Left ventricle myocardium superior (tissue), 1 donor: ENCODE measurements around the gene TRIM47. TPM values are rescaled to one million over a fixed set of nuclear protein-coding genes. Genes with fewer than 3 reads are reported as not detected.
A peak's percentile ranks its signal among the peaks of the same experiment; 100 is the strongest.

Source experiments
- ATAC-seq: fragments of 200-7000 bp; cut with Tn5 transposase; one replicate; pipeline ENCODE4 v1.9.1; 2020; ENCODE audit warnings: mild to moderate bottlenecking, moderate library complexity
- DNase-seq: peaks from one replicate; pipeline ENCODE4 v3.0.0-alpha.2; 2020
- intact Hi-C: fragments of 100-400 bp; cut with micrococcal nuclease; formaldehyde crosslinking; loops from one replicate; pipeline ENCODE4 v1.11.0; 2022
- long read RNA-seq: library from polyadenylated mRNA; unstranded; transcript quantifications from one replicate; pipeline ENCODE4 v2.0.0, GENCODE V29; 2021
- total RNA-seq: library from RNA; stranded (reverse); fragmentation: NEBNext Ultra II Directional; extraction: Animal tissue kit (Norgen Biotek cat#: 25700); gene quantifications from one replicate; pipeline ENCODE4 v1.2.1, GENCODE V29; 2021
- donor health status: DM: no; HTN: yes; CAD: no; lungs with severe emphysema.

Gene TRIM47
- 24.4 TPM for total RNA-seq
- long read RNA-seq, transcript TRIM47-204 (6 exons, 1,907 nt) = minor isoform, 11 of 80 reads
- long read RNA-seq, transcript TRIM47-201 (6 exons, 2,266 nt) = major isoform, 50 of 80 reads
- long read RNA-seq, partial matches to known transcripts = 6 of 80 reads
- long read RNA-seq, other reads (novel, unspliced or antisense) = 12 of 80 reads

DNA sequence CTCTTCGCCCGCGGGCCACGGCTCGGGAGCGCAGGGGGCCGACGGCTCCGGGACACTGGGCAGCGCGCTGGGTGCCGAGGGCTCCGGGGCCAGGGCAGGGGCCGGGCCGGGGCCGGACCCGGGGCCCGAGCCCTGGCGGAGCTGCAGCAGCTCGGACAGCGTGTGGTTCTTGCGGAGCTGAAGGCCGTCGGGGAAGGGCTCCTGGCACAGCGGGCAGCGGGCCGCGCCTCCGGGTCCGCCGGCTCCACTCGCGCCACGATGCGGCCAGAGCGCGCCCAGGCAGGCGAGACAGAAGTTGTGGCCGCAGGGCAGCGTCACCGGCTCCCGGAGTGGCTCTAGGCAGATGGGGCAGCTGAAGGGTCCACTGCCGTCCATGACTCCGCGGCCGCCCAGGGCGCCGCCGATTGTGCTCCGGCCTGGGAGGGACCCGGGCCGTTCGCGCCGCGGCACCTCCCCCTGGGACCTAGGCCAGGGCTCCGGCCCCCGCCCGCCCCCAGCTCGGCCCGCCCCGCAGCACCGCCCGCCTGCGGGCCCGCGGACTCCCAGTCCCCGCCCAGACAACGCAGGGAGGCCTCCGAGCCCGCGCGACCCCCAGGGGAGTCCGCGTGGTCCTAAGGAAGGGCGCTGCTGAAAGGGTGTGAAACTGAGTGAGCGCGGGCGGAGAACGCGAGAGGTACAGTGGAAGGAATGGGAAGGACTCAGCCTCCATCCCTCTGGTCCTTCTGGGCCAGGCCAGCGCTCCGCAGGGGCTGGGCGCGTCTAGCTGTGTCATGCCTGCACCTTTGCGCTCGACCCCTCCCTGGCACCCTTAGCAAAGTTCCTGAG lies at the start of gene TRIM47:
Gene TRIM47, minus strand, starts transcription at position 408 of the 825 bp plus-strand sequence. Its CDS starts 33 bp downstream, at position 375.
- peak; percentile 62 for ATAC-seq
- DNase-seq = peak; percentile 89
- intact Hi-C loops = no loop called here

GRCh38 chr17:75927286-75927922 lies 49.0 kb upstream of the TRIM47 start:
- ATAC-seq = peak; percentile 46
- no peak for DNase-seq

DNA sequence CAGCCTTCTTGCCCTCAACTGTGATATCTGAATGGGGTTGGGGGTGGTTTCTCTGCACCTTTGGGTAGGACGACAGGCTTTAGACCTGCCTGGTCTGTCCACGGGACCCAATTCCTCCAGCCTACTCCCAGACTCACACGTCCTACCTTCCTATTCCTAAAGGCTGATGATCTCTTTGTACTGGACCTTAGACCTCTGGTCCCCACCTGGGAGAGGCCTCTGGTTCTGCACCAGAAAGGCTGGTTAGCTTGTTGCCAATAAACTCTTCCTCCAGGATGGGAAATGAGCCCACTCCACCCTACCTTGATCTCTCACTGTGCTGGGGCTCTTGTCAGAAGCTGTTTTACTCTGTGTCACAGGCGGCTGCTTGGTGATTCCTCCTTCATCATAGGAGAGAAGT lies 48.1 kb upstream of the TRIM47 start:
- DNase-seq = no peak
- intact Hi-C loops = no loop called here
- ATAC-seq = no peak

More at GRCh38 chr17:75927286-75927922, 49.0 kb upstream of the TRIM47 start:
- intact Hi-C loops = no loop called here

DNA sequence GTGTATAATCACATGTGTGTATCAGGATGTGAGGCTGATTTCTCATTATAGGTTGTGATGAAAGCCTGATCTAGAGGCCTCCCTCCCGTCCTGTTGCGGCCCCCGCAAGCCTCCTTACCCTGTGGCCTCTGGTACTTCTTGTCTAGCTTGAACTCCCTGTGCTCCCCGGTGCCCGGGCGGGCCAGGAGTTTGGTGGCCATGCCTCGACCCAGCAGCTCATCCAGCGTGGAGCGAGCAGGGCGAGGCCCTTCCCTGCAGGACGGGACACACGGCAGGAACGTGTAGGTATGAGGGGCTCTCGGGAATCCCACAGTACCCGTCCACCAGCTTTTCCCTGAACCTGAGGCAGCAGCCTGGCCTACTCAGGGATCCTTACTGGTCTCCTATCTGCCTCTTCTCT lies 47.5 kb upstream of the TRIM47 start:
- no peak for DNase-seq
- intact Hi-C loops = no loop called here
- ATAC-seq = no peak

GRCh38 chr17:75925103-75925502 lies 46.7 kb upstream of the TRIM47 start:
- intact Hi-C loops = no loop called here
- no peak for ATAC-seq
- no peak for DNase-seq

GRCh38 chr17:75922963-75923874 lies 44.8 kb upstream of the TRIM47 start:
- no peak for DNase-seq
- ATAC-seq = no peak
- intact Hi-C loops = no loop called here

DNA sequence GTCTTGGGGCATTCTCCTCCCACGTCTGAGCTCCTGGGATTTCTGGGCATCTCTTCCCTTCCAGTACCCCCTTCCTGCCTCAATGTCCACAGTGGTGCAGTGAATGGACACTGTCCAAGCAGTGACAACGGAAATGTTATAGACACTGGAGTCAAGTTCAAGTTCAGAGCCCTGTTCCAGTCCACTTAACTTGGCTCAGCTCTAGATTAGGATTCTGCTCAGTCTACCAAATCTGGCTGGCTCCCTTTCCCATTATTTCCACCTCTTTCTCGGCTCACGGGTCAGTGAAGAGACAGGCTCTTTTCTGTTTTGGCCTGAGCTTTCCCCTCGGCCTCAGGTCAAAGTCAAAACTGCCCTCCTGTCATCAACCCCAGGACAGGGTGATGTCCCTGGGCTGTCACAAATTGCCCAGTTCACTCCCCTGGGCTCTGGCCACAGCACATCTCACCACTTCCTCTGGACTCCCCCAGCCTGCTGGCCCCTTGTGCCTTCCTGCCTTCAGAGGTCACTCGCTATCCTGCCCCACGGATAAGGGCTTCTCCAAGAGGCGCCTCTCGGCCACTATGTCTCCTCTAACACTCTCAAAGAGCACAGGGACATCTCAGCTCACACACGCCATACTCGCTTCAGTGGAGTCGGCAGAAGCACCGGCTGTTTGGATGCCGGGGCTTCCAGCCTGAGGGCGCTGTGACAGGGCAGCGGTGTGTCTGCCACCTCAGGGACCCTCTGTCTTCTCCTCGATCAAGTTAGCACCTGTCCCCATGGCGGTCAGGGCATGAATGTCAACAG lies 44.0 kb upstream of the TRIM47 start:
- no peak for DNase-seq
- intact Hi-C loops = no loop called here
- no peak for ATAC-seq

- DNase-seq = no peak
- intact Hi-C loops = no loop called here
- no peak for ATAC-seq
Measured at GRCh38 chr17:75921596-75921995, 43.2 kb upstream of the TRIM47 start.

- peak; percentile 33 for DNase-seq
- intact Hi-C loops = no loop called here
- ATAC-seq = no peak
Measured at GRCh38 chr17:75920045-75920560, 41.7 kb upstream of the TRIM47 start.

DNA sequence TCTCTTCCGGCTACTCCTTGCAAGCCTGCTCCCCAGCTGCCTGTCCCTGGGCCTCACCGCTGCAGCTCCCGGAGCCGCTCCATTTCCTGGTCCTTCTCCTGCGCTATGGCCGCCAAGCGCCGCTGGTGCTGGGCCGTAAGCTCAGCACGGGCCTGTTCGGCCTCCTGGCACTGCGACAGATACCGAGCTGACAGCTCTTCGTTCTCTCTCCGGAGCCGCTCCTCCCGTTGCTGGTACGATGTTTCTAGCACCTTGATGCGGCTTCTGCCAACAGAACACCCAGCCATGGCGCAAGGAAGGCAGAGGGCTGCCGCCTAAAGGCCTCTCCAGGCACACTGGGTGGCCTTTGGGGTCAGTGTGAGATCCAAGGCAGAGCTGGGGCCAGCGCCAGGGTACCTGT lies 41.2 kb upstream of the TRIM47 start:
- DNase-seq = peak; percentile 26
- ATAC-seq = no peak
- intact Hi-C loops = no loop called here

DNA sequence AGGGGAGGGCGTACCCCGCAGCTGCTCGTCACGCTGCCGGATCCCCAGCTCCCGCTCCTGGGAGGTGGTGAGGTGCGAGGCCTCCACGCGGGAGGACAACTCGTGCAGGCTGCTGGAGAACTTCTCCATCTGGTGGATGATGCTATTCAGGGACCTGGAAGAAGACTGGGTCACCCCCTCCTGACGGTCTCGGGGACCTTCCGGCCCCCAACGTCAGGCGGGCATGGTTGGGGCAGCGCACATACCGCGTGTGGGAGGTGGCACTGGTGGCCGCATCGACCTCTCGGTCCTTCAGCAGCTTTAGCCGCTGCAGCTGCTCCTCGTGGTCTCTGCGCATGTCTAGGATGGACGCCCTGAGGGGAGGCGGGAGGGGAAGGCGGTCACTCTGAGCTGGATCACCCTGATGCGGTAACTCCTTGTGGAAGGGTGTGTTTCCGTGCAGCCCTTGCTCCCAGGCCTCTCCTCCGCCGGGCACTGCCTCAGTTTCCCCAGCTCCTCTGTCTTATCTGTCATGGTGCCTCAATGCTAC lies 39.6 kb upstream of the TRIM47 start:
- intact Hi-C loops = no loop called here

GRCh38 chr17:75917141-75917916 lies 38.9 kb upstream of the TRIM47 start:
- ATAC-seq (no peak), DNase-seq (no peak)
- intact Hi-C loops = no loop called here

More for the DNA sequence above, 39.6 kb upstream of the TRIM47 start:
- DNase-seq (no peak), ATAC-seq (no peak)

DNA sequence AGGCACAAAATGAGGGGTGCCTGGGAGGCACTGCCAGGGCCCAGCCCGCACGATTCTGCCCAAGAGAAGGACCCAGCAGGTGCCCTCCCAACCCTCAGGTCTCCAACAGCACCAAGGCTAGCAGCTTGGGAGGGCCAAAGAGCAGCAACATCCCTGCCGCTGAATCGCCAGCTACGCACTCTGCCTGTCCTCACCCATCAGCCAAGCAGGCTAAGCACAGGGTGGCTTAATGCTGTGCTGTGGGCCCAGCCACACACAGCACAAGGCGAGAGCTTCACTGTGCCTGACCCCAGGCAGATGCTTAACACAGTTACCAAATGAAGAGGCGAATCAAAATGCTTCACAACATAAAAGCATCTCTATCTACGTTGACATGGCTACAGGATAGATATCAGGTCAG lies 36.9 kb upstream of the TRIM47 start:
- intact Hi-C loops = no loop called here
- ATAC-seq = no peak
- DNase-seq = no peak

DNA sequence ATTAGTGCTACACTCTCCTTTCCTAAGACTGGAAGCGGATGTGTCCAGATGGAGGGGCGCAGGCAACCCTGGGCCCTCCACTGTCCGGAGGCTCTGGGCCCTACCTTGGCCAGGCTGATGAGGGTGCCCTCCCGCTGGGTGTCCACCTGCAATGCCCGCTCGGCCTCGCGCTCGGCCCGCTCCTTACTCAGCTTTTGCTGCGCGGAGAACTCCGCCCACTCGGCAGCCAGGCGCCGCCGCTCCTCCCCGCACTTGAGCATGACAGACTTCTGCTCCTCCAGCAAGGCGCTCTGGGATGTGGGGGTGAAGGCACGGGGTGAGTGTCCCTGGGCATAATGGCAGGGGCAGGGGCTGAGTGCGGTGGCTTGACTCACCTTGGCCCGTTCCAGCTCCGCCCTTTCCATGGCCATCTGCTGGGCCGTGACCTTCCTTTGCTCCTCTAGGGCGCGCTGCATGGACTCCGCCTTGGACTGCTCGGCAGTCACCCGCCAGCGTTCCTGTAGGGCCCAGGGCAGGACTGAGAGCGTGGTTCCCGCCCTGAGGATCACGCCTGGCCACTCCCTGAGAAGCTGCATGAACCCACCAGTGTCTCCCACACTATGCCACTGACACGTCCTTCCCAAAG lies 36.4 kb upstream of the TRIM47 start:
- peak; percentile 26 for DNase-seq
- no peak for ATAC-seq
- intact Hi-C loops = no loop called here

DNA sequence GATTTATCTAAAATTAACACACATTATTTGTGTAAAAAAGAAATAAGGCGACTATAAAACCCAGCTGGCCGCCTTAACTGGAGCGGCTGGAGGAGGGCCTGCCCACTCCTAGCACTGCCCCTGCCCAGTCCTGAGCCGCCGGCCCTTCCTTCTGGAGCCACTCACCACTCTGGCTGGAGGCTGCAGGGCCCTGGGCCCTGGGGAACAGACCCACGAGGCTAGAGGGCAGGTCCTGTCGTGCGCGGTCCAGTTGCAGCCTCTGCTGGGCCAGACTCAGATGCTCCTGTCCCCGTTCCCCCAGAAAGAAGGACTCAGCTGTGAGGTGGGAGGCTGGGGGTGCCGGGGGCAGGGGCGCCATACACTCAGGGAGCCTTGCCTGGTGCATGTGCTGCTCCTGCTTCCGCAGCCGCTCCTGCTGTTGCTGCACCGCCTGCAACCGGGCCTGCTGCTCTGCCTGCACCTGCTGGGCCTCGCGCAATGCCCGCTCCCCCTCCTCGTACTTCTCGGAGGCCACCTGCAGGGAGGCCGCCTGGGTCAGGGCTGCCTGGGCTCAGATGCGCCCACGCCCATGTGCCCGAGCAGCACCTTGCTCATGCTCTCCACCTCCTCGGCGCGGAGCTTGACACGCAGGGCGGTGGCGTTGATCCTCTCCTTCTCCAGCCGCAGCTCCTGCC lies 35.3 kb upstream of the TRIM47 start:
- DNase-seq (no peak), ATAC-seq (no peak)
- intact Hi-C loops = no loop called here

DNA sequence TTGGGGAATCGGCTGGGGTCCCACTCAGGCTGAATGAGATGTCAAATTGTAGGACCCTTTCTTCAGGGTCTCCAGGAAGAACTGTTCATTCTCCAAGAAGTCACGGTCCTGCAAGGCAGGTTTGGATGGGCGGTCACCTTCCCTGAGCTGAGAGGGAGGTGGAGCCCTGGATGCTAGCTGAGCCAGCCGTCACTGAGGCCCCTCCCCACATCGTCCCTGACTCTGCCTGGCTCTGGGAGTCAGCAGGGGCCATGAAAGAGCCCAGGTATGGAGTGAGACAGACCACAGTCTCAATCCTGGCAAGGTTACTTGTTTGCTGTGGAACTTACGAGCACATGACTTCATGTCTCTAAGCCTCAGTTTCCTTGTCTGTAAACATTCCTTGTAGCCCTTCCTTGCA lies 32.3 kb upstream of the TRIM47 start:
- intact Hi-C loops = no loop called here
- ATAC-seq (no peak), DNase-seq (no peak)
